Hindlimb muscle (tissue), 1 donor: Measurements from ENCODE around the gene LPAR1. TPM values are rescaled to one million over a fixed set of nuclear protein-coding genes. Genes with fewer than 3 reads are reported as not detected.
A peak's percentile ranks its signal among the peaks of the same experiment; 100 is the strongest.

Experiments used
- DNase-seq: peaks from one replicate; pipeline ENCODE4 v3.0.0-alpha.2; 2013
- polyA plus RNA-seq: library from polyadenylated mRNA; unstranded; fragments of 120-200 nt; gene quantifications from one replicate; pipeline ENCODE4 v1.2.1, GENCODE V29; 2013; ENCODE audit not compliant: insufficient read length

Gene LPAR1
- polyA plus RNA-seq, 1 donor: 30.1 TPM

- DNase-seq: no peak
Observed at GRCh38 chr9:110951805-110952539, 86.3 kb downstream of the LPAR1 start.

GRCh38 chr9:110950041-110950645, 88.1 kb downstream of the LPAR1 start:
- no peak for DNase-seq

- no peak for DNase-seq
Observed at GRCh38 chr9:110949081-110949480, 89.2 kb downstream of the LPAR1 start.

- DNase-seq: no peak
Observed at GRCh38 chr9:110947491-110948044, 90.7 kb downstream of the LPAR1 start.

- no peak for DNase-seq
Observed at GRCh38 chr9:110942522-110942921, 95.7 kb downstream of the LPAR1 start.

- DNase-seq: no peak
Observed at GRCh38 chr9:110940951-110941557, 97.2 kb downstream of the LPAR1 start.

GRCh38 chr9:110939573-110939972, 98.7 kb downstream of the LPAR1 start:
- DNase-seq: no peak

- DNase-seq: no peak
Observed at GRCh38 chr9:110939047-110939446, 99.2 kb downstream of the LPAR1 start.

GRCh38 chr9:110938242-110938641, 100.0 kb downstream of the LPAR1 start:
- DNase-seq: no peak

GRCh38 chr9:110936719-110937452, 101.4 kb downstream of the LPAR1 start:
- DNase-seq: no peak

GRCh38 chr9:110936237-110936636, 102.0 kb downstream of the LPAR1 start:
- no peak for DNase-seq

GRCh38 chr9:110935829-110936228, 102.4 kb downstream of the LPAR1 start:
- DNase-seq: no peak

- DNase-seq: no peak
Observed at GRCh38 chr9:110933350-110934001, 104.8 kb downstream of the LPAR1 start.

- no peak for DNase-seq
Observed at GRCh38 chr9:110932863-110933262, 105.4 kb downstream of the LPAR1 start.

GRCh38 chr9:110928599-110928998, 109.7 kb downstream of the LPAR1 start:
- DNase-seq: peak; percentile 36

- DNase-seq: no peak
Observed at GRCh38 chr9:110926828-110927487, 111.3 kb downstream of the LPAR1 start.

- DNase-seq: no peak
Observed at GRCh38 chr9:110923601-110924000, 114.7 kb downstream of the LPAR1 start.

- DNase-seq: no peak
Observed at GRCh38 chr9:110922145-110922544, 116.1 kb downstream of the LPAR1 start.

- DNase-seq: no peak
Observed at GRCh38 chr9:110921705-110922104, 116.6 kb downstream of the LPAR1 start.

GRCh38 chr9:110919609-110920008, 118.7 kb downstream of the LPAR1 start:
- DNase-seq: peak; percentile 56

- no peak for DNase-seq
Observed at GRCh38 chr9:110919050-110919435, 119.2 kb downstream of the LPAR1 start.
